DND-41 (cell line): Measurements from ENCODE around the gene PFKFB1.

Source experiments
- ATAC-seq: fragments of 200-7000 bp; cut with Tn5 transposase; 3 replicates; pipeline ENCODE4 v1.9.1; 2021; ENCODE audit warnings: low read depth; ENCODE audit not compliant: insufficient read depth
- DNase-seq: peaks from one replicate; pipeline ENCODE4 v3.0.0-alpha.2; 2020
- H2AFZ ChIP-seq: 2 replicates; pipeline ENCODE4 v1.6.0; 2012; ENCODE audit warnings: low read depth, low read length
- H3K27ac ChIP-seq: 2 replicates; pipeline ENCODE4 v1.5.1; 2012; ENCODE audit warnings: low read length, inconsistent platforms
- H3K27me3 ChIP-seq: fragments of 200-600 bp; sonication (generic); 2 replicates; pipeline ENCODE4 v1.6.0; 2012; ENCODE audit warnings: low read length, mild to moderate bottlenecking, inconsistent platforms; ENCODE audit not compliant: insufficient read depth, poor library complexity
- H3K36me3 ChIP-seq: 2 replicates; pipeline ENCODE4 v1.5.1; 2012; ENCODE audit warnings: low read length, inconsistent platforms; ENCODE audit not compliant: insufficient read depth
- H3K4me1 ChIP-seq: 2 replicates; pipeline ENCODE4 v1.5.1; 2012; ENCODE audit warnings: mild to moderate bottlenecking, low read length; ENCODE audit not compliant: insufficient read depth
- H3K4me2 ChIP-seq: 2 replicates; pipeline ENCODE4 v1.6.0; 2012; ENCODE audit warnings: mild to moderate bottlenecking, moderate library complexity, low read length, inconsistent platforms; ENCODE audit not compliant: insufficient read depth
- H3K4me3 ChIP-seq, 2 experiments: fragments of 200-600 bp in 1 of 2; shearing (Covaris generic) in 1 of 2; 2 replicates each; pipeline ENCODE4 v1.5.1; 2012 to 2016; ENCODE audit warnings: inconsistent platforms in 2 of 2, low read length in 2 of 2, mild to moderate bottlenecking in 2 of 2, low read depth in 1 of 2, moderate library complexity in 1 of 2
- H3K79me2 ChIP-seq: 2 replicates; pipeline ENCODE4 v1.6.0; 2012; ENCODE audit warnings: low read length, inconsistent platforms; ENCODE audit not compliant: insufficient read depth
- H3K9ac ChIP-seq: 2 replicates; pipeline ENCODE4 v1.6.0; 2012; ENCODE audit warnings: low read depth, mild to moderate bottlenecking, inconsistent platforms, low read length, moderate library complexity
- H3K9me3 ChIP-seq: 2 replicates; pipeline ENCODE4 v1.5.1; 2012; ENCODE audit warnings: low read length, moderate library complexity, mild to moderate bottlenecking, inconsistent platforms; ENCODE audit not compliant: insufficient read depth, severe bottlenecking
- H4K20me1 ChIP-seq: 2 replicates; pipeline ENCODE4 v1.6.0; 2012; ENCODE audit warnings: low read length; ENCODE audit not compliant: insufficient read depth
- CTCF ChIP-seq: IDR thresholded peaks from 2 replicates; pipeline ENCODE4 v1.5.1; 2012; ENCODE audit warnings: borderline replicate concordance, low read length, moderate library complexity, mild to moderate bottlenecking; ENCODE audit not compliant: poor library complexity, severe bottlenecking; ENCODE audit errors: extremely low read depth
- EZH2 ChIP-seq: IDR thresholded peaks from 3 replicates; pipeline ENCODE4 v1.6.1; 2012; ENCODE audit warnings: borderline replicate concordance, low read depth, mild to moderate bottlenecking, moderate library complexity, low read length, inconsistent platforms; ENCODE audit not compliant: severe bottlenecking

PFKFB1 gene

GRCh38 chrX:54961750-54962149 lies 32.2 kb downstream of the PFKFB1 start:
- Histone ChIP-seq H3K9ac (no peak overlapping the region), H3K4me2 (no peak overlapping the region), H3K27me3 (no peaks in the 10 kb centered on the region), H3K36me3 (no peaks in the 10 kb centered on the region), H3K79me2 (no peaks in the 10 kb centered on the region), H3K9me3 (no peaks in the 10 kb centered on the region), H2AFZ (no peak overlapping the region), H3K4me3 (no peak overlapping the region), H3K4me1 (no peaks in the 10 kb centered on the region), H4K20me1 (no peaks in the 10 kb centered on the region), H3K27ac (no peak overlapping the region)
- ATAC-seq (no peak), DNase-seq (no peak)
- TF ChIP-seq EZH2, result no peak
- no peak for TF ChIP-seq CTCF

GRCh38 chrX:54950730-54951375 lies 43.1 kb downstream of the PFKFB1 start:
- Histone ChIP-seq H3K27ac (no peak overlapping the region), H3K9ac (no peak overlapping the region), H3K9me3 (no peaks in the 10 kb centered on the region), H3K79me2 (no peaks in the 10 kb centered on the region), H4K20me1 (no peaks in the 10 kb centered on the region), H2AFZ (no peak overlapping the region), H3K36me3 (no peaks in the 10 kb centered on the region), H3K4me1 (no peaks in the 10 kb centered on the region), H3K27me3 (no peaks in the 10 kb centered on the region), H3K4me3 (no peak overlapping the region), H3K4me2 (no peak overlapping the region)
- TF ChIP-seq EZH2 (no peak), CTCF (no peak)
- DNase-seq (no peak), ATAC-seq (no peak)

GRCh38 chrX:54945224-54945623 lies 48.8 kb downstream of the PFKFB1 start:
- Histone ChIP-seq H4K20me1 (no peaks in the 10 kb centered on the region), H3K36me3 (no peaks in the 10 kb centered on the region), H3K4me1 (no peaks in the 10 kb centered on the region), H3K27me3 (no peaks in the 10 kb centered on the region), H3K9ac (no peak overlapping the region), H3K79me2 (no peaks in the 10 kb centered on the region), H3K27ac (no peak overlapping the region), H3K9me3 (no peaks in the 10 kb centered on the region), H3K4me3 (no peak overlapping the region), H3K4me2 (no peak overlapping the region), H2AFZ (no peak overlapping the region)
- ATAC-seq (no peak), DNase-seq (no peak)
- TF ChIP-seq CTCF, result no peak
- no peak for TF ChIP-seq EZH2

GRCh38 chrX:54944816-54945215 lies 49.2 kb downstream of the PFKFB1 start:
- ATAC-seq (no peak), DNase-seq (no peak)
- Histone ChIP-seq H3K79me2 (no peaks in the 10 kb centered on the region), H3K36me3 (no peaks in the 10 kb centered on the region), H3K9ac (no peak overlapping the region), H3K27ac (no peak overlapping the region), H3K27me3 (no peaks in the 10 kb centered on the region), H3K4me3 (no peak overlapping the region), H3K4me1 (no peaks in the 10 kb centered on the region), H2AFZ (no peak overlapping the region), H3K4me2 (no peak overlapping the region), H3K9me3 (no peaks in the 10 kb centered on the region), H4K20me1 (no peaks in the 10 kb centered on the region)
- TF ChIP-seq EZH2 (no peak), CTCF (no peak)
